CD4-positive, alpha-beta T cell treated with Interleukin-10 for 1 hour (primary cell): Measurements from ENCODE around the gene NXPH1.

Source experiments
- DNase-seq: peaks from one replicate; pipeline ENCODE4 v3.0.0-alpha.2; 2020

Gene NXPH1

DNA sequence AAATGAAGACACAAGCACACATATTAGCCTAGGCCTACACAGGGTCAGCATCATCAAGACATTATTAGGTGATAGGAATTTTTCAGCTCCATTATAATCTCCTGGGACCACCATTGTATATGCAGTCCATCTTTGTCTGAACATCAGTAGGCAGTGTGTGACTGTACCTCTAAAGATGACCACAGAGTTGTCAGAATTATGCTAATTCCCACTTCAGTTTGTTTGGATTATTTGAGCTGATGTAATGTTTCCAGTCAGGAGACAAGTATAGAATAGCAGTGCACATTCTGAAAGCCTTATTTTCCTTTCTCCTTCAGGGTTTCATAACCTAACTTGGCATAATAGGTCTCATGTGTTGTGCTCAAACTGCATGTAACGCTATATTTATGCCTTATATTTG is 306.4 kb downstream of the NXPH1 start:
- DNase-seq, result no peak

GRCh38 chr7:8742837-8743236 is 309.4 kb downstream of the NXPH1 start:
- no peak for DNase-seq

DNA sequence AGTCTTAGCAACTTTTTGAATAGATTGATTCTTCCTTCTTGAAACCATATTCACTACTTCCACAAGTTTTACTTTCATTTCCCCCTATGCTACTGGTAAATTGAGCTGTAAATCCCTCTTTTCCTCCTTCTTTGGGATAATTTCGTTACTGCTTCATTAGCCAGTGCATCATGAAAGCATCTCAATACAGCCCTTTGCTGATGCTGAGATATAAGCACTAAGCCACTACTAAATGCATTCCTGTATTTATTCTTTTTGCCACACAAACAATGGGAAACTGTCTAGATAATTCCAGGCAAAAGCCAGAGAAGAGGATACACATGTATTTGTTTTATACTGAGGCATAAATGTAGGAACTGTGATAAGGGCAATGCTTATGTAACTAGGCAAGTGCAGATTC is 313.9 kb downstream of the NXPH1 start:
- no peak for DNase-seq

GRCh38 chr7:8751557-8752231 is 318.3 kb downstream of the NXPH1 start:
- no peak for DNase-seq

- DNase-seq, result no peak
These were observed 319.9 kb downstream of the NXPH1 start for GRCh38 chr7:8753355-8753754.

GRCh38 chr7:8761731-8762130 is 328.3 kb downstream of the NXPH1 start:
- DNase-seq, result no peak

DNA sequence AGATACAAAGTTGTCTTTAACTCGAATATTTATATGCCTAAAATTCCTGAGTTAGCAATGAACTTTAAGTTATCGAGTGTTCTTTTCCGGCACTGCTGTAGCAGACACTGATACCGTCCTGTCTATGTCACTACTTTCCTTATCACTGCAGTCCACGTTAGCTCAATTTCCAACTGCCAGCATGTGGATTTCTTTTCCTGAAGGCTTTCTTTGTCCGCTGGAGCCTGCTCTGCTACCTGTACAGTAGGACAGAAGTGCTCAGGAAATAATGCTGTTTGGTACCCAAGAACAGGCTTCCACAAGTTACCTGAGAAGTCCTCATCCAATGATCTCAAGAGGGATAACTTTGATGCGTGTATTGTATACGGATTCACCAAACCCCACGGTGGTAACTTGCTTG is 329.4 kb downstream of the NXPH1 start:
- DNase-seq, result no peak

DNA sequence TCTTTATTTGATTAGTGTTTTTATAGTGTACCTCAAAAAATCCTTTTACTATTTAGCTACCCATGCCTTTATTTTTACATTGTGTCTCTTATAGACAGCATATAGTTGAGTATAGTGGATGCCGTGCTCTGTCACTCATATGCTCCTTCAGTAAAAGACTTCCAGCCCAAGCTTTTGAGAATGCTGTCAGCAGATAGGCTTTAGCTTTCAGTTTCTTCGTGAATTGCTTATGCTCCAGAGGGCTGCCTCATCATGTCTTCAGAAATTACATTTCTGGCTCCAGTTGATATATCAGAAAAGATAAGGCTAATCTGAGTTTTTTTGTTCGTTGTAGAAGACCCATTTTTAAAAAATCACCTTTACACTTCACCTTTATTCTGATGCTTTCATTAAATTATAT is 332.0 kb downstream of the NXPH1 start:
- DNase-seq, result no peak

DNA sequence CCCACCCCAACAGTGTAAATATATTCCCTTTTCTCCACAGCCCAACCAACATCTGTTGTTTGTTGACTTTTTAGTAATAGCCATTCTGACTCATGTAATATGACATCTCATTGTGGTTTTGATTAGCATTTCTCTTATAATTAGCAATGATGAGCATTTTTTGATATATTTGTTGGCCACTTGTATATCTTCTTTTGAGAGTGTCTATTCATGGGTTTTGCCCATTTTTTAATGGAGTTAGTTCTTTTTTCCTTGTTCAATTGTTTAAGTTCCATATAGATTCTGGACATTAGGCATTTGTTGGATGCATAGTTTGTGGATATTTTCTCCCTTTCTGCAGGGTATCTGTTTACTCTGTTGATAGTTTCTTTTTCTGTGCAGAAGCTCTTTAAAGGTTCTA is 340.1 kb downstream of the NXPH1 start:
- DNase-seq, result no peak

DNA sequence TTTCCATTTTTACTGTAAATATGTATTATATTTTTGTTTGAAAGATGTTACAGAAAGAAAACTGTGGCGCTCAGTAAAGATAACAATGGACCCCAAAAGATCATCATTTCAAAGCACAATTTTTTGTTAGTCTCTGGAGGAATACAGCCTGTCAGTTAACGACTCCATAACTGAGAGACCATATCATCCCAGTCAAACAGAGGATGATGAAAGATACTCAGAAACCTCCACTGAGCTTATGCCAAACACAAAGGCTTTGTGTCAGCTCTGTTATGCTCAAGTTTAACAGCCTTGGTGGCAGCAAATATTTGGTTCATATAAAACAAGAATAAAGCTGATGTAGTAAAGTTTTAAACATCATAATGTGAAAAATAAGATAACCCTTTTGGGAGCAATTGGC is 345.1 kb downstream of the NXPH1 start:
- no peak for DNase-seq

GRCh38 chr7:8781166-8781565 is 347.8 kb downstream of the NXPH1 start:
- DNase-seq, result no peak

- no peak for DNase-seq
These were observed 349.8 kb downstream of the NXPH1 start for GRCh38 chr7:8783229-8783628.

DNA sequence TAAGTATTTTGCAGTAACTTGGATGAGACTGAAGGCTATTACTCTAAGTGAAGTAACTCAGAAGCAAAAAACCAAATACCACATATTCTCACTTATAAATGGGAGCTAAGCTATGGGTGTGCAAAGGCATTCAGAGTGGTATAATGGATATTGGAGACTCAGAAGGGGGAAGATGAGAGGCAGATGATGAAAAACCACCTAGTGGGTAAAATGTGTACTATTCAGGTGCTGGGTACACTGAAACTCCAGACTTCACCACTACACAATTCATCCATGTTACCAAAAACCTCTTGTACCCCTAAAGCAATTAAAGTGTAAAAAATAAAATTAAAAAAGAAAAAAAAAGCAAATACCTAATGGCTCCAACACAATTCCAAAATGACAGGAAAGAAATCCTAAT is 351.7 kb downstream of the NXPH1 start:
- DNase-seq, result no peak

DNA sequence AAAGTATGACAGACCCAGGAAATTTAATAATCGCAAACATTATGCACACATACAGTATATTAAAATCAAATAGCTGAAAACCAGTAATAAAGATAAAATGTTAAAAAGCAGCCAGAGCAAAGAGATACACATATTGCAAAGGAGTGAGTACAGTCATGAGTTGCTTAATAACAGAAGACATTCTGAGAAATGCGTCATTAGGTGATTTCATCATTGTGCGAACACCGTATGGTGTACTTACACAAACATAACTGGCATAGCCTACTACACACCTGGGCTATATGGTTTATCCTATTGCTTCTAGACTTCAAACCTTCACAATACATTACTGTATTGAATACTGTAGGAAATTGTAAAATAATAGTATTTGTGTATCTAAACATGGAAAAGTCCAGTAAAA is 367.6 kb downstream of the NXPH1 start:
- DNase-seq, result no peak
